HG02798 (cell line): ENCODE results near the gene ARHGAP10.

Experiments used
- ATAC-seq: cut with Tn5 transposase; IDR thresholded peaks from one replicate; pipeline ENCODE4 v1.9.1; 2021; ENCODE audit warnings: mild to moderate bottlenecking; ENCODE audit not compliant: unreplicated experiment, poor library complexity

The ARHGAP10 gene

DNA sequence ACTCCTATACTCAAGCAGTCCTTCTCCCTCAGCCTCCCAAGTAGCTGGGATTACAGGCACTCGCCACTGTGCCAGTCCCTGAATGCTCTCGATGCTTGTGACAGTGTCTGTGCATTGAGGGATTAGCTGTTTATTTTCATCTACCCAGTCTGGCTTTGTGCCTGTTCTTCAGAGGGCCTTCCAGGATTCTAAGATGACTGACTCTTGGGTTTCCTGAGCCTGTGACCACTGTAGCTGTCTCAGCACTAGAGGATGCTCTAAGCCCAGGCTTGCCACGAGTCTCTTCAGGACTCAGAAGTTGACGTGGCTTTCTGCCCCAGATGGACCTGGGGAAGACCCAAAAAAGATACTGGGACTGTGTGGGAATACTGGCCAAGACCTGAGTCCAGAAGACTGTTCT lies 201.4 kb downstream of the ARHGAP10 start:
- no peak for ATAC-seq

DNA sequence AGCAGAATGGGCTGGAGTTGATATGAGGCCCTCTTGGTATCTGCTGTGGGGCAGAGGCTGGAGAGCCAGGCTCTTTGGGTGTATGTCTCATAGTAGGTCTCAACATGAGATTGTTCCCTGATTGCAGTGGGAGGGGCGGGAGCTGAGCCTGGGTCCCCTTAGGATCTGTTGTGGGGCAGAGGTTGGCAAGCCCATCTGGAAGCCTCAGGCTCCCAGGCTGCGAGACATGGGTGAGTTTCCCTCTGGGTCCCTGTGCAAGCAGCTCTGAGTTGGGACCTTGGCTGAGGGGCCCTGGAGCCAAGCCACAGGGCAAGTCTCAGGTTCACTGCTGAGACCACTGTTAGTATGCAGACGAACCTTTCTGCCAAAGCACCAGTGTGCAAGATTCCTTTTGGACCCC lies 201.9 kb downstream of the ARHGAP10 start:
- no peak for ATAC-seq

- no peak for ATAC-seq
Measured at GRCh38 chr4:147938496-147938895, 206.6 kb downstream of the ARHGAP10 start.

GRCh38 chr4:147940171-147940570 lies 208.3 kb downstream of the ARHGAP10 start:
- ATAC-seq = no peak

GRCh38 chr4:147941373-147941772 lies 209.5 kb downstream of the ARHGAP10 start:
- ATAC-seq = no peak

DNA sequence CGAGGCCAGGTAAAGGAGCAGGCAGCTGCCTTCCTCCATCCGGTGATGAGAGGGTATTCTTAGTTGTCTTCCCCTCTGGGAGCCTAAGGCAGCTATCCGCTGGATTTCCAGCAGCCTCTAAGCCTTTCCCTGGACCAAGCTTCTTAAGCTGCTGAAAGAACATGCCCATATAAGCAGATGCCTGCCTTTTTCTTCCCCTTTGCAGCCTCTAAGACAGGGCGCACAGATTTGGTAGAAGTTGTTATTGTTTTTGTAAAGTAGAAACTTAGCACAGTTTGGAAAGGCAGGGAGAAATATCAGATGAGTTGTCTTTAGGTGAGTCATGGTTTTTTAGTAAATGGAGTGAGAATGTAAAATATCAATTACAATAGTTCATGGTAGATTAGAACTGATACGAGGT lies 210.8 kb downstream of the ARHGAP10 start:
- peak; percentile 39 for ATAC-seq

- peak; percentile 92 for ATAC-seq
Measured at GRCh38 chr4:147943159-147943638, 211.3 kb downstream of the ARHGAP10 start.

DNA sequence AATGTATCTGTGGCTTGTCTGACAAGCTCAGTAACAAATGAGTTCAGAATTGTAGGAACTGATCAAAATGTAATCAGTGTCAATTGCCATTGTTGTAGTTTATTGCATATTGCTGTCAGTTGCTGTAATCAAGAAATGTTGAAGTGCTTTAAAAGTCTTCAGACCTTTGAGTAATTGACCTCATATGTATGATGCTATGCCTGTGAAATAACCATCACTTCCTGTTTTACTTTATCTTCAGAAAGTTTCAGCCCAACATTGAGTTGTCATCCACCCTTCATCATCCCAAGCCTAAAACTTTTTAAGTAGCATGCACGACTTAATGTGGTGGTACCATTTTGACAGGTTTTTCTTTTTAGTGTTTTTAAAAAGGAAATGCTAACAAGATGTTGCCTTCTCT lies 212.4 kb downstream of the ARHGAP10 start:
- no peak for ATAC-seq

- no peak for ATAC-seq
Measured at GRCh38 chr4:147944670-147945260, 212.9 kb downstream of the ARHGAP10 start.

DNA sequence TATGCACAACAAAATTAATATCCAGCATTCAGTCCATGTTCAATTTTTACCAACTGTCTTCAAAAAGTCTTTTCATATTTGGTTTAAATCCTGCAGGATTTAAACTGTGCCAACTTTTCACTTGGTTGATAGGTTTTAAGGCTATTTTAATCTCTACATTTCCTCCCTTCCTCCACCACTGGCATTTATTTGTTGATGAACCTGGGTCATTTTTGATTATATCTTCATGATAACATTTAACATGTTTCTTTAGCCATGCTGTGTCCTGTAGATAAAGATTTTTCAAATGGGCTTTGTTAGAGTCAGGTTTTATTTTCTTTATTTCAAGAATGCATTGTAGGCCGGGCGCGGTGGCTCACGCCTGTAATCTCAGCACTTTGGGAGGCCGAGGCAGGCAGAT lies 216.4 kb downstream of the ARHGAP10 start:
- no peak for ATAC-seq

GRCh38 chr4:147950261-147950660 lies 218.4 kb downstream of the ARHGAP10 start:
- ATAC-seq = no peak

GRCh38 chr4:147950841-147951240 lies 219.0 kb downstream of the ARHGAP10 start:
- ATAC-seq = no peak

- ATAC-seq = no peak
Measured at GRCh38 chr4:147954850-147955249, 223.0 kb downstream of the ARHGAP10 start.

- no peak for ATAC-seq
Measured at GRCh38 chr4:147955827-147956558, 224.1 kb downstream of the ARHGAP10 start.

- no peak for ATAC-seq
Measured at GRCh38 chr4:147957446-147957845, 225.6 kb downstream of the ARHGAP10 start.

- no peak for ATAC-seq
Measured at GRCh38 chr4:147958057-147958456, 226.2 kb downstream of the ARHGAP10 start.

DNA sequence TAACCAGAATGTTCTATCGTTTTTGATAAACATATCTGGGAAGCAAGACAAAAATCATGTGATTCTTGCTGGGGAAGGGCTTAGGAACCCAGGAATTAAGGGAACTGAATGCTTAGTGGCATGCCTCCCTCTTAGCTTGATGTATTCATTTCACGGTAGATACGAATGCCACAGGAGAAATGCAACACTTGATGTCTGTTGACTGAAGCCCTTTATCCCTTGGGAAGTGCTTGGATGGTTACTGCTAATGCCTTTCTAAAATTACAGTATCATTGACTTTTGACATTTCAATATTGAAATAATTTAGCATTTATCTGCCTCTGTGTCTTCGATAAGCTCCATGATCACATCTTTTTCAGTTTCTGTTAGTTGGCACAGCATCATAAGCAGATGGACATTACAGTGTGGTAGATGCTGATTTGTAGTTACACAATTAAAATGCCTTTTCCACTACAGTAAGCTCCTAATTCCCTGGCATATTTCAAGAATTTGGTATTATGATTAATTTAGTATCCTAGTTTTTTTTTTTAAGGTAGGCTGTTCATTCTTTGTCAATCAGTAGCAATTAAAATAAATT lies 226.7 kb downstream of the ARHGAP10 start:
- ATAC-seq = no peak

GRCh38 chr4:147960971-147961370 lies 229.1 kb downstream of the ARHGAP10 start:
- ATAC-seq = peak; percentile 51

DNA sequence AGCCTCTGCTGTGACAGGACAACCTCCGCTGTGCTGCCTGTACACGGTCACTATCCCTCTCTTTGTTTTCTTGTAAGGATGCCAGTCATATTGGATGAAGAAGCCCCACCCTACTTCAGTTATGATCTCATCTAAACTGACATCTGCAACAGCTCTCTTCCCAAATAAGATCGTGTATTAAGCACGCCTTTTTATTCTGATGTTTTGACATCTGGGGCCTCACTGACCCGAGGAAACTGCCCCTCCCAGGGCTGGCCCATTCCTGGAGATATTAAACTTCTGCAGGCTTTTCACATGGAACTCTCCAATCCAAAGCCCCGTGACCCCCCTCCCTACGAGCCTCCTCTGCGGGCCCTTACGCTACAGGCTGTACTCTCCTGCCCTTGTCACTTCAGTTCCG lies 232.0 kb downstream of the ARHGAP10 start:
- ATAC-seq = no peak

- no peak for ATAC-seq
Measured at GRCh38 chr4:147964266-147964880, 232.5 kb downstream of the ARHGAP10 start.

DNA sequence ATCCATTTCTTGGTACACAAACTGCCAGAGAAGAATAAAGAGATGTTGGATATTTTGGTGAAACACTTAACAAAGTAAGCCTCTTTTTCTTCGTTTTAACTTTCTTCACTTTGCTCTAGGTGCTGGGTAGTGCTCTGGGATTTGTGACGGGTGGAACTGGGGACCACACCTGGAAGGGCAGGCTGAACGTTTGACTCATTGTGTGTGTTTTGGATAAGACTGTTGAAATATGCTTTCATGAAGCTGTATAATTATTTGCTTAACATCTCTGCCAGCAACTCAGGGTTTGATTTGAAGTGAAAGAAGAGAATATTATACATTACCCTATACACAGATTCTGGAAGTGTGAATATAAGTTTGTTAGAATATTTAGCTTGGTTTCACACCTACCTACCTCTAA lies 233.2 kb downstream of the ARHGAP10 start:
- no peak for ATAC-seq
